Loucy (cell line): ENCODE measurements around the gene RRAS.

Experiments used
- CTCF ChIP-seq: fragments of 200-600 bp; sonication (generic); conservative IDR thresholded peaks from 2 replicates; pipeline ENCODE4 v1.5.1; 2014; ENCODE audit warnings: mild to moderate bottlenecking, antibody characterized with exemption, low read length
- EZH2phosphoT487 ChIP-seq: fragments of 200-600 bp; IDR thresholded peaks from 2 replicates; pipeline ENCODE4 v1.6.1; 2018; ENCODE audit warnings: antibody characterized with exemption, mild to moderate bottlenecking, moderate library complexity, borderline replicate concordance

- no peak for TF ChIP-seq CTCF
- no peak for TF ChIP-seq EZH2phosphoT487
These were observed 48.8 kb downstream of the RRAS start, which contains the start of gene PRR12 for GRCh38 chr19:49590971-49591730.
